Spleen (tissue), 11 donors: ENCODE measurements around the gene SH2D2A. TPM values are rescaled to one million over a fixed set of nuclear protein-coding genes. Genes with fewer than 3 reads are reported as not detected.

Source experiments
- DNase-seq: peaks from one replicate; pipeline ENCODE4 v3.0.0-alpha.2; 2020
- H3K27ac ChIP-seq, 8 donors: fragments of 200-600 bp; sonication (generic) in 7 of 8; 1 replicate in 4 of 8; 2 replicates in 4 of 8; pipeline versions ENCODE4 v1.5.0 to v1.8.0; 2016 to 2021; ENCODE audit warnings: inconsistent platforms in 4 of 8, mild to moderate bottlenecking in 4 of 8, moderate library complexity in 1 of 8
- H3K27me3 ChIP-seq, 7 donors: fragments of 200-600 bp; sonication (generic) in 6 of 7; replicated peaks in 1 of 7; 1 replicate in 4 of 7; 2 replicates in 3 of 7; pipeline versions ENCODE4 v1.5.0 to v1.8.0; 2016 to 2021; ENCODE audit warnings: inconsistent platforms in 3 of 7, mild to moderate bottlenecking in 1 of 7
- H3K36me3 ChIP-seq, 6 donors: fragments of 200-600 bp; sonication (generic) in 5 of 6; 1 replicate in 4 of 6; 2 replicates in 2 of 6; pipeline versions ENCODE4 v1.5.0 to v1.8.0; 2016 to 2021; ENCODE audit warnings: inconsistent platforms in 2 of 6
- H3K4me1 ChIP-seq, 6 donors: fragments of 200-600 bp; sonication (generic) in 5 of 6; 1 replicate in 3 of 6; 2 replicates in 3 of 6; pipeline versions ENCODE4 v1.5.0 to v1.8.0; 2016 to 2021; ENCODE audit warnings: inconsistent platforms in 3 of 6
- H3K4me3 ChIP-seq, 8 donors: fragments of 200-600 bp; sonication (generic) in 7 of 8; 1 replicate in 4 of 8; 2 replicates in 4 of 8; pipeline versions ENCODE4 v1.5.0 to v1.8.0; 2016 to 2021; ENCODE audit warnings: inconsistent platforms in 4 of 8, mild to moderate bottlenecking in 4 of 8, moderate library complexity in 2 of 8
- H3K9me3 ChIP-seq, 8 donors: fragments of 200-600 bp; sonication (generic) in 7 of 8; 1 replicate in 4 of 8; 2 replicates in 4 of 8; pipeline versions ENCODE4 v1.5.0 to v1.8.0; 2016 to 2021; ENCODE audit warnings: inconsistent platforms in 4 of 8
- POLR2A ChIP-seq, 3 donors: fragments of 450-650 bp; IDR thresholded peaks; one replicate each; pipeline ENCODE4 v1.5.1; 2017; ENCODE audit warnings: antibody characterized with exemption in 3 of 3, mild to moderate bottlenecking in 1 of 3
- POLR2AphosphoS5 ChIP-seq, 3 donors: sonication (generic); formaldehyde crosslinking; IDR thresholded peaks; one replicate each; pipeline ENCODE4 v1.5.1; 2017; ENCODE audit warnings: antibody characterized with exemption in 3 of 3
- WGBS, 5 donors: extraction: QIAGEN DNeasy Blood & Tissue Kit in 3 of 5; methylation state at CpG; one replicate each; pipeline versions ENCODE4 v1.1.5 to v1.1.7; 2013 to 2018; 5-methylcytosine and 5-hydroxymethylcytosine counted together
- intact Hi-C: fragments of 100-400 bp; cut with DNase I; formaldehyde crosslinking; loops from one replicate; pipeline ENCODE4 v1.15.0; 2023; ENCODE audit warnings: low total_unique reads
- polyA plus RNA-seq, 3 donors: library from polyadenylated mRNA; stranded (reverse); fragments of 200-250 nt; gene quantifications; one replicate each; pipeline ENCODE4 v1.2.1, GENCODE V29; 2013
- total RNA-seq, 7 donors: library from RNA; depleted of rRNA in 3 of 7; stranded (reverse); fragments of >200 nt in 3 of 7; fragmentation: NEBNext Ultra II Directional in 4 of 7; extraction: Animal tissue kit (Norgen Biotek cat#: 25700) in 4 of 7; gene quantifications; one replicate each; pipeline versions ENCODE4 v1.1.0 to v1.2.1, GENCODE V29; 2016 to 2021
- TF ChIP-seq, protein P1 (sequence below), 11 experiments: fragments of 200-600 bp in 7 of 11; fragments of 450-650 bp in 4 of 11; sonication (generic) in 4 of 11; IDR thresholded peaks in 8 of 11; conservative IDR thresholded peaks in 3 of 11; 1 replicate in 7 of 11; 2 replicates in 4 of 11; pipeline versions ENCODE4 v1.4.0 to v1.8.0; 2016 to 2021; ENCODE audit warnings: antibody characterized with exemption in 11 of 11, inconsistent platforms in 4 of 11, mild to moderate bottlenecking in 1 of 11
- donor health status: healthy with polysubstance abuse.
- donor health status: DM: no; HTN: no; CAD: no; lungs with moderate emphysema.
- donor health status: DM: no; HTN: no; CAD: no.
- donor health status: Bipolar disorder and iron deficiency.
- donor health status: healthy.
- donor health status: DM: no; HTN: no; CAD: no.
- donor health status: DM: yes; HTN: yes; CAD: no.

The SH2D2A gene
- total and polyA plus RNA-seq, 10 donors, result 3.6 to 22.1 (median 12.4) TPM

DNA sequence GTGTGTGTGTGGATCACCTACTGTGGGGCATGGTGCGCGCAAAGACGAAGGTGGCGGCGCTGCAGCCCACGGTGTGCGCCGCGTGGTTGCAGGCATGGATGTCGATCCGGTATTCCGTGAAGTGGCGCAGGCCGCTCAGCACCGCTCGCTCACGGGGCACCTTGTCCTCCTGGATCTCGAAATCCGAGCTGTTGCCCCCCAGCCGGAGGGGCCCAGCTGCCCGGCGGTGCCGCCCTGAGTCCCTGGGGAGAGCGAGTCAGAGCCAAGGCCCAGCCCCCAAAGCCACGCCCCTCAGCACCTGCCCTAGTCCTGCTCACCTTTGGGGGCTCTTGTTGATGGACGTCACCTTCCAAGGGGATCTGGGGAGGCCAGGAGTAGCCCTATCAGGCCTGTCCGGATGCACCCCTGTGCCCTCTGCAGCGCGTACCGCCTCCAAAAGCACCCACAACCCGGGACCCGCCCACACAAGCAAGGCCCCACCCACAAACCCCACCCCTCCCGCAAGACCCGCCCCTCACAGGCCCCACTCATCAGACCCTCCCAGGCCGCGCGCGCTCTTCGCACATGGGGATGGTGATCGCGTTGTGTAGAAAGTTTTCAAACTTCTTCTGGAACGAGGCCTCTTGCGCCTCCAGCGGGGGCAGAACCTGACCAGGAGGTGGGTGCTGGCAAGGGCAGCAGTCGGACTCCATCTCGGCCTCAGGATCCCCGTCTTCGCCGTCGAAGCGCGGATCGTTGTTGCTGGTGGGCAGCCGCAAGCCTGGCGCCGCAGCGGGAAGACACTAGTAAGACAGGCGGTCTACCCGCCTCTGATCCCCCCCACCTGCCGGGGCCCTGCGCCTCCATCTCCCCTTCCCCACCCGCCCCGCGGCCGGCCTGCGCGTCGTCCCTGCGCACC, 28.7 kb upstream of the SH2D2A start:
- no peaks in the 10 kb centered on the region for H3K36me3 ChIP-seq
- peaks cover 3 to 99% (median 39%) of the 10 kb centered on the region in 7 donors for H3K27me3 ChIP-seq
- peaks cover 0 to 30% (median 16%) of the 10 kb centered on the region in 6 donors for H3K4me1 ChIP-seq
- H3K9me3 ChIP-seq, result no peaks in the 10 kb centered on the region
- TF ChIP-seq POLR2A (IDR thresholded peaks at IDR 0.05) (no peak), POLR2AphosphoS5 (IDR thresholded peaks at IDR 0.05) (no peak)
- TF ChIP-seq, protein P1, sequence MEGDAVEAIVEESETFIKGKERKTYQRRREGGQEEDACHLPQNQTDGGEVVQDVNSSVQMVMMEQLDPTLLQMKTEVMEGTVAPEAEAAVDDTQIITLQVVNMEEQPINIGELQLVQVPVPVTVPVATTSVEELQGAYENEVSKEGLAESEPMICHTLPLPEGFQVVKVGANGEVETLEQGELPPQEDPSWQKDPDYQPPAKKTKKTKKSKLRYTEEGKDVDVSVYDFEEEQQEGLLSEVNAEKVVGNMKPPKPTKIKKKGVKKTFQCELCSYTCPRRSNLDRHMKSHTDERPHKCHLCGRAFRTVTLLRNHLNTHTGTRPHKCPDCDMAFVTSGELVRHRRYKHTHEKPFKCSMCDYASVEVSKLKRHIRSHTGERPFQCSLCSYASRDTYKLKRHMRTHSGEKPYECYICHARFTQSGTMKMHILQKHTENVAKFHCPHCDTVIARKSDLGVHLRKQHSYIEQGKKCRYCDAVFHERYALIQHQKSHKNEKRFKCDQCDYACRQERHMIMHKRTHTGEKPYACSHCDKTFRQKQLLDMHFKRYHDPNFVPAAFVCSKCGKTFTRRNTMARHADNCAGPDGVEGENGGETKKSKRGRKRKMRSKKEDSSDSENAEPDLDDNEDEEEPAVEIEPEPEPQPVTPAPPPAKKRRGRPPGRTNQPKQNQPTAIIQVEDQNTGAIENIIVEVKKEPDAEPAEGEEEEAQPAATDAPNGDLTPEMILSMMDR (IDR thresholded peaks at IDR 0.05 in 8 of 11, conservative IDR thresholded peaks at IDR 0.05 in 3 of 11), result no peak
- WGBS, 5 donors, result 9 to 25% (median 15%) methylated on average over 19 to 69 of the region's 69 CpGs
- H3K4me3 ChIP-seq, result peak overlapping the region in 1 of 8 donors; percentile 48
- intact Hi-C loops, result no loop called here
- H3K27ac ChIP-seq, result no peak overlapping the region
- peak; percentile 56 for DNase-seq

DNA sequence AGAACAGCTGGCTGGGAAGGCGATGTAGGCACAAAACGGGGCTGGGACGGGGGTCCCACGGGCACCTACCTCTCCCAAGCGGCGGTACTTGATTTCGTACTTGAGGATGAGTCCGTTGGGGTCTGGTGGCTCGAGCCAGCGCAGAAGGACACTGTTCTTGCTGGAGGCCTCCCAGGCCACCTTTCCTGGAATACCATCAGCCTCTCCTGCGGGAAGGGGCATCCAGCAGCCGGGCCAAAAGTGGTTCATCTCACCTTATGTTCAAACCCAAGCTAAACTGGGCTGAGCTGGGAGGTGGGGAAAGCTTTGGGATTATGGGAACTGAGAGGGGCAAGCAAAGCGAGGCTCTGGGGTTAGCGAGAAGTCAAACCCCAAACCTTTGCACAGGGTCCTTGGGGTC, 28.0 kb upstream of the SH2D2A start:
- no peaks in the 10 kb centered on the region for H3K9me3 ChIP-seq
- H3K27ac ChIP-seq, result no peak overlapping the region
- H3K36me3 ChIP-seq, result no peaks in the 10 kb centered on the region
- peaks cover 0 to 30% (median 16%) of the 10 kb centered on the region in 6 donors for H3K4me1 ChIP-seq
- TF ChIP-seq, protein P1 (IDR thresholded peaks at IDR 0.05 in 8 of 11, conservative IDR thresholded peaks at IDR 0.05 in 3 of 11), result no peak
- TF ChIP-seq POLR2A (IDR thresholded peaks at IDR 0.05) (no peak), POLR2AphosphoS5 (IDR thresholded peaks at IDR 0.05) (no peak)
- peak overlapping the region in 1 of 8 donors; percentile 48 for H3K4me3 ChIP-seq
- 28 to 45% (median 32%) methylated on average over 9 to 14 of the region's 14 CpGs for WGBS, 5 donors
- peaks cover 3 to 97% (median 39%) of the 10 kb centered on the region in 7 donors for H3K27me3 ChIP-seq
- DNase-seq, result peak; percentile 49
- intact Hi-C loops, result no loop called here

DNA sequence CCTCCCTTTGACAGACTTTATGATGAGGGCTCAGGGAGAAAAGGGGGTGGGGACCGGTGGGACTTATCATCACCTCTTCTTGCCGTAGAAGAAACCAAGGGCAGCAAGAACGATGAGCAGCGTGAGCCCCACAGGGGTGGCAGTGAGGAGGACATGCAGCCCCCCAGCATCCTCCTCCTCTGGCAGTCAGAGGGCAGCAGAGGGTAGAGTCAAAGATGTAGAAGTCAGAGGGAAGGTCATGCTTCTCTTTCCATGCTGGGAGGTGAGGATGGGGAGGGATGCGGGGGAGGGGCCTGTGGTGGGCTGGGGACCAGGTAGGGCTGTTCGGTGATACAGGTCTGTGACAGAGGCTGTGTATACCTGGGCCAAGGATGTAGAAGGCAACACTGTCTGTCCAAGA, 27.5 kb upstream of the SH2D2A start:
- DNase-seq, result peak; percentile 45
- Histone ChIP-seq H3K27me3 (peaks cover 3 to 97% (median 37%) of the 10 kb centered on the region in 7 donors), H3K27ac (no peak overlapping the region), H3K9me3 (no peaks in the 10 kb centered on the region), H3K4me3 (no peak overlapping the region), H3K36me3 (no peaks in the 10 kb centered on the region), H3K4me1 (peaks cover 0 to 28% (median 16%) of the 10 kb centered on the region in 6 donors)
- TF ChIP-seq, protein P1 (IDR thresholded peaks at IDR 0.05 in 8 of 11, conservative IDR thresholded peaks at IDR 0.05 in 3 of 11), result no peak
- TF ChIP-seq POLR2A (IDR thresholded peaks at IDR 0.05) (no peak), POLR2AphosphoS5 (IDR thresholded peaks at IDR 0.05) (no peak)
- intact Hi-C loops, result no loop called here
- WGBS, 5 donors, result 35 to 62% (median 44%) methylated on average over 6 of the region's 6 CpGs

DNA sequence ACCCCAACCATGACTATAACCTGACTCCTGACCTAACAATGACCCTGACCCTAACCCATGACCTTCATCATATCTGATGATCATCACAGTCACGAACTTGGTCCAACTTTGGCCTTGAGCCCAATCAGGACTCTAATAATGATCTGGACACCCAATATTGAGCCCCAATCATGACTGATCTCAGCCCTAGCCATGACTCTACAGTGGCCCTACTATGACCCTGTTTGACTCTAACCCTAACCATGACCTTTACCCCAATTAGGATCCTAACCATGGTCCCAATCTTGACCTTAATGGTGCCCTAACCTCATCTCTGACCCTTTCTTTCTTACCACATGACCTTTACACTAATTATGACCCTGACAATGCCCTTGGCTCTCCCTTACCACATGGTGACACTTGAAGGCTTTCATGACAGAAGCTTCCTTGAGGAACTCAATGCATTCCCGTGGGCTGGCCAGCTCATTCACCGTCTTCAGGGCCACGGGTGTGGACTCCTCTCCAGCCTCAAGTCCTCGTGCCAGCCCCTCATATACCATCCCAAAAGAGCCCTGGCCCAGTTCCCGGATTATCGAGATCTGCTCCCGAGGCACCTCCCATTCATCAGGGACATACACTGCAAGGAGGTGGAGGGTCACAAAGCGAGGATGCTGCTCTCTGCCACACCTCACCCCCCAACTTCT, 26.1 kb upstream of the SH2D2A start:
- 76 to 82% (median 79%) methylated on average over 9 of the region's 9 CpGs for WGBS, 5 donors
- DNase-seq, result peak; percentile 30
- Histone ChIP-seq H3K4me1 (peaks cover 0 to 16% (median 8%) of the 10 kb centered on the region in 6 donors), H3K27ac (no peak overlapping the region), H3K36me3 (no peaks in the 10 kb centered on the region), H3K27me3 (peaks cover 3 to 96% (median 31%) of the 10 kb centered on the region in 7 donors), H3K9me3 (no peaks in the 10 kb centered on the region), H3K4me3 (no peak overlapping the region)
- TF ChIP-seq POLR2AphosphoS5 (IDR thresholded peaks at IDR 0.05) (no peak), POLR2A (IDR thresholded peaks at IDR 0.05) (no peak)
- TF ChIP-seq, protein P1 (IDR thresholded peaks at IDR 0.05 in 8 of 11, conservative IDR thresholded peaks at IDR 0.05 in 3 of 11), result no peak
- intact Hi-C loops, result no loop called here
